SK-N-SH (cell line): ENCODE data around the gene CIAO3.

ENCODE experiments used
- CTCF ChIP-seq: fragments of 200-600 bp; sonication (generic); IDR thresholded peaks from 2 replicates; pipeline ENCODE4 v1.6.1; 2017; ENCODE audit warnings: antibody characterized with exemption, mild to moderate bottlenecking, moderate library complexity
- FOSL2 ChIP-seq: IDR thresholded peaks from 2 replicates; pipeline ENCODE4 v1.4.0; 2012; ENCODE audit warnings: low read depth, mild to moderate bottlenecking, moderate library complexity, borderline replicate concordance
- TAF1 ChIP-seq: IDR thresholded peaks from 2 replicates; pipeline ENCODE4 v1.6.1; 2012; ENCODE audit warnings: low read depth, mild to moderate bottlenecking, low read length, moderate library complexity, borderline replicate concordance

- TF ChIP-seq TAF1: no peak
- TF ChIP-seq FOSL2: no peak
- no peak for TF ChIP-seq CTCF
Measured at GRCh38 chr16:766820-767640, 26.2 kb upstream of the CIAO3 start.
